ENCODE measurements around the gene CTSE.

Gene CTSE

GRCh38 chr1:205991237-205991636 lies 32.5 kb downstream of the CTSE start:
- DNase-seq (ENCODE audit: low spot score): no peak

GRCh38 chr1:205990226-205990625 lies 33.5 kb downstream of the CTSE start:
- no peak for DNase-seq (ENCODE audit: low spot score)

- no peak for DNase-seq (ENCODE audit: low spot score)
These were observed 33.9 kb downstream of the CTSE start for GRCh38 chr1:205989786-205990185.

- DNase-seq (ENCODE audit: low spot score): no peak
These were observed 35.1 kb downstream of the CTSE start for GRCh38 chr1:205988585-205988995.

DNA sequence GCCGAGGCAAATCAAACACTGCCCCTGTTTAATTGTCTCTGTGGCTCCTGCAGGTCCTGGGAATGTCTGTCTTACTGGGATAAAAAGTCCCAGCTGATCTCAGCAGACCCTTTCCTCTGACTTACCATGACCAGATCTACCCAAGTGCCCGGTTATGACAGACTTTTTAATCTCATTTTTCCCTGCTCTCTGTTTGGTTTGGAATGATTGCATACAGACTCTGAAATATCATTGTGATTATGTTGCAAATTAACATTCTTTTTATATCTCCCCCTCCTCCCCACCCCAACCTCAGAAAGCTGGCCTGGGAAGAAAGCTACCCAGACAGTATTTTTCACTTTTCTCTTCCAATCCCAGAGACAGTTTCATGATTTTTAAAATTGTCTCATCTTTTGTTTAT lies 36.8 kb downstream of the CTSE start:
- DNase-seq (ENCODE audit: low spot score): no peak

GRCh38 chr1:205986292-205986691 lies 37.4 kb downstream of the CTSE start:
- DNase-seq (ENCODE audit: low spot score): no peak

DNA sequence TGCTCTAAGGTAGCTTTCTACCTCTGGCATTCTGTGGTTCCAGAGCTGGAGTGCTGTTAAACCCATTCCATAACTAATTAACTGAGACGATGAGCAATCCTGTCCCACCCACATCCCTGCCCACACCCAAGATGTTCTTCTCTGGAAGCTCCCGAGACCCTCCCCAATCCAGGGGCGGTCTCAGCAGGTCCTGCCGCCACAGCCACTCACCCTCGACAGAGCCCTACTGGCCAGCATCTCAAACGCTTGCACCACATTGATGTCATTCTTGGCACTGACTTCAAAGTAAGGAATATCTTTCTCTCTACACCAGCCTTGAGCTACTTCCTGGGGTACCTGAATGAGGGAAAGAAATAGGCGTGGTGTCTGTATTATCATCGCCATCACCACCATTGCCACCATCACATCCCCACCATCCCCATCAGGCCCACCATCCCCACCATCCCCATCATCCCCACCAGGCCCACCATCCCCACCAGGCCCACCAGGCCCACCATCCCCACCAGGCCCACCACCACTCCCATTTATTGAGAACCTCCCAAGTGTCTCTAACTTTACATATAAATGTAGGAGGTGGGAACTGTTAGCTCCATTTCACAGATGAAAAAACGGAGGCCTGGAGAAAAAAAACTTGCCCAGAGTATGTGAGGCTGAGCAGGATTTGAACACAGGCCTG lies 38.2 kb downstream of the CTSE start:
- no peak for DNase-seq (ENCODE audit: low spot score)

DNA sequence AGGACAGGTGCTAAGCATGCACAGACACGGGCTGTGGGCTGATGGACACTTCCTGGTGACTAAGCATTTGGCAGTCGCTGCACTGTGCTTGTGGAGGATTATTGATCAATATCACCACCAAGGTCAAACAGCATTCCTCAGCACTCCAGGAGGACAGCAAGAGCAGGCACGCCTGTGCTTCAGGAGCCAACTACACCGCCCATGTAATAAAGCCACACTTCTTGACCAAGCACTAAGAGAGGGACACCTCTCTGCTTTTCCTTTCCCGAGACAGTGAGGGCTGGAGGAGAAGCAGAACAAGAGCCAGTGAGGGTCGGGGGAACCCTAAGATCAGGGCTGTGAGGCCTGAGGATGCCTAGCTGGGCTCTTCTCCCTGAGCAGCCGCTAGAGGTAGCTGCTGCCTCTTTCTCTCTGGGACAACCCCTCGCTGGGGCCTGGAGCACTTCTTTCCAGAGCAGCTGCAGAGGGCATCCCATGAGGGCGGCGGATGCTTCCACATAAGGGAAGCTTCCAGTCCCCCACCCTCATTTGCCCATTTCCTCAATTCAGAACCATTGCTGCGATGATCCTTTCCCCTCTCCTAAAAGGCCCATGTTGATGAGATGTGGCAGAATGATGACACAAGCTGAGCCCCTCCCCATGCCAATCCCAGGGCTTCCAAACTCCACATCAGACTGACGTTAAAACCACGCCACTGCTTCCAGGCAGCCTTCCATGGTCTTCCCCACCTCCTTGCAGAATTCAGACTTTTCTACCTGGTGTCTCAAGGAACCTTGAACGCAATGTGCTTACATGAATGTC lies 39.6 kb downstream of the CTSE start:
- peak; percentile 46 for DNase-seq (ENCODE audit: low spot score)

DNA sequence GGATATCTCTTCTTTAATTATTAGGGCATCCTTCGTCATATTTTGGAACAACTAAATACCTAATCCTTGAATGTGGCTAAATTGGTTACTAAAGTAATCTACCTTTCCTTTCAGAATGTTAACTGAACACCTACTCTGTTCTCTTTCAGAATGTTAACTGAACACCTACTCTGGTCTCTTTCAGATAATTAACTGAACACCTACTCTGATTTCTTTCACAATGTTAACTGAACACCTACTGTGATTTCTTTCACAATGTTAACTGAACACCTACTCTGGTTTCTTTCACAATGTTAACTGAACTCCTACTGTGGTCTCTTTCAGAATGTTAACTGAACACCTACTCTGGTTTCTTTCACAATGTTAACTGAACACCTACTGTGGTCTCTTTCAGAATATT lies 42.4 kb downstream of the CTSE start:
- DNase-seq (ENCODE audit: low spot score): no peak

DNA sequence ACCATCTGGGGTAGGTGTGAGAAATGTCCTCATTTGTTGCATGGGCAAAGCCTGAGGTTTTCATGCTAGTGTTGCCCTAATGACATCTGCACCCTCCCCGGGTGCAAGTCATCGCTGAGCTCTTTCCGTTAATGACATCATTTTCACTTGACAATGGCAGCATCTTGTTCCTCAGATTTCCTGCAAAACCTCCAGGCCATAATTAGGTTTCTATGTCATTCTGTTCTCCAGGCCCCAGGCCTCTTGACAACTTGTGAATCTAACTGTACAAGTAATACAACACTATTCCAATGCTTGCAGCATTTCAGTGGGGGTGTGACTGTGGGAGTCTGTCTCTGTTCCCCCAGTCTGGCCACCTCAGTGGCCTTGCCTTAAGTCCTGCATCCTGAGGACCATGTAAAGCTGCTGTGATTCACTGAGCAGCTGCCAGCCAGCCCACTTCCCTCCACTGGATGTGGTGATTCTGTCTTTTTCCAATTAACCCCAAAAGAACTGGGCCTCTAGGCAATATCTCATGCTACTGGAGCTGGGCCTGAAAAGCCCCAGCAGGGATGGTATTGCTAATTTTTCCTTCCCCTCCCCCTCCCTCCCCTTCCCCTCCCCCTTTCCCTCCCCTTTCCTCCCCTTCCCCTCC lies 43.3 kb downstream of the CTSE start:
- DNase-seq (ENCODE audit: low spot score): no peak

GRCh38 chr1:205979301-205979700 lies 44.4 kb downstream of the CTSE start:
- no peak for DNase-seq (ENCODE audit: low spot score)

- DNase-seq (ENCODE audit: low spot score): no peak
These were observed 45.0 kb downstream of the CTSE start for GRCh38 chr1:205978676-205979075.

- peak; percentile 78 for DNase-seq (ENCODE audit: low spot score)
These were observed 46.2 kb downstream of the CTSE start for GRCh38 chr1:205977402-205978014.

DNA sequence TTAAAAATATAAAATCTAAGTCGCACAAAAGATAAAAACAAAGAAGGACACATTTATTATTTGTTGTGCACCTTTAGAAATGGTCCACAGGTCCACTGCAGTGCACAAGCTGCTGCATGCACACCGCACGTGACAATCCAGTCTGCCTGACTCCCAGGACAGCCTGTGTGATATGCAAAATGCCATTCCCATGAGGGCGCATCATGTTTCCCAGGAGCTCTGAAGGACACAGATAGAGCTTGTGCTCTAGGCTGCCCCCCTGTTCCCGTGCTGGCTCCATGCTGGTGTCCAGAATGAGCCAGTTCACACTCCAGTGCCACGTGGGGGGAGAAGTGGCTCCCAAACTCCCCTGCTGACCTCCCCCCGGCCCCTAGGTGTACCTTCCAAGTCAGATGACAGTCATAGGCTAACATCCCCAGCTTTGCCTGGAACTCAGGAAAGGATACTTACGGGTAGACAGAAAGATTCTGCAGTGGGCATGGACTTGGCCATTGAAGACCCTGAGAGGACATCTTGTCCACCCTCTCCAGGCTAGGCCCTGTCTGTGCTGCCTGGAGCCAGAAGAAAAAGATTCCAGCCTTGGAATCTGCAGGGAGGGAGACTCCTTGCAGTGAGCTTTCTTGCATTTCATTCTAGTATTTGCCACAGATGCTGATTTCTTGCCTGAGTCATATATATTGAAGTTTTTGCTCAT lies 46.8 kb downstream of the CTSE start:
- no peak for DNase-seq (ENCODE audit: low spot score)

GRCh38 chr1:205976036-205976435 lies 47.7 kb downstream of the CTSE start:
- no peak for DNase-seq (ENCODE audit: low spot score)

GRCh38 chr1:205975387-205975998 lies 48.2 kb downstream of the CTSE start:
- no peak for DNase-seq (ENCODE audit: low spot score)

GRCh38 chr1:205974712-205975111 lies 49.0 kb downstream of the CTSE start:
- no peak for DNase-seq (ENCODE audit: low spot score)

GRCh38 chr1:205973377-205974232 lies 50.1 kb downstream of the CTSE start:
- DNase-seq (ENCODE audit: low spot score): no peak

DNA sequence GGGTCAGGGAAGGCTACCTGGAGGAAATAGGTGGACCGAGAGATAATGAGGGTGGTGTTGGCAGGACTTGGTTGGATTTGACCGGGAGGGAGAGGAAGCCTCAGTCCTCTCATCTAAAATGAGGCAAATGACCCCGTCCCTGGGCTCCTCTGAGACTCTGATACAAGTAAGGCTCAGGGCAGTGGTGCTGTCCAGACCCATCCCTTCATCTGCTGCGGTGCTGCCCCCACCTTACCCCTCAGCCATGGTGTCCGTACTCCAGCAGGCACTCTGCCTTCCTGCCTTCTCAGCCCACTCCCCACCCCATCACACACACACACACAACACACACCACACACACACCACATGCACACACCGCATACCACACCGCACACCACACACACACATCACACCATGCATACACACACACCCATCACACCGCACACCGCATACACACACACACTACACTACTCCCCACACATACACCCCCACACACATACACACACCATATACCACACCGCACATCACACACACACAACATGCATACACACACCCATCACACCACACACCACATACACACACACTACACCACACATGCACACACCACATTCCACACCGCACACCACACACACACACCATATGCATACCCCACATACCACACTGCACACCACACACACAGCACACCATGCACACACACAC lies 51.1 kb downstream of the CTSE start:
- no peak for DNase-seq (ENCODE audit: low spot score)

DNA sequence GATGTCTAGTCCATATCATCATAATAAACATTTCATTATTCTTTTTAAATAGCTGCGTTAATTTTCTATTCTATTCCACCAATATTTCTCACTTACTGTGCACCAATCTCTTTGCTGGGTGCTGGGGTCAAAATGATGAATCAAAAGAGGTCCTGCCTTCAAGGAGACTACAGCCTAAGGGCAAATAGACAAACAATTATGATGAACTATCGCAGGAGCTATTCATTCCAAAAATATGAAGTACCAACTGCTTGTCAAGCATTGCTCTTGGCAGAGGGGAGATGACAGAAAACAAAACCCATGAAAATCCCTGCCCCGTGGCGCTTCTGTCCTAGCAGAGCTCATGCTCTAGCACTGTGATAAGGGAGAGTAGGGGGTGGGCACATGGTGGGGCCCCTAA lies 51.6 kb downstream of the CTSE start:
- no peak for DNase-seq (ENCODE audit: low spot score)

Measured in germinal center (tissue), 1 donor.